ENCODE measurements around the gene MCTP1. TPM values are rescaled to one million over a fixed set of nuclear protein-coding genes. Genes with fewer than 3 reads are reported as not detected.

MCTP1 gene
- total and polyA plus RNA-seq, 10 of the 15 experiments (the other 5 are each of a cell fraction or from before 2014, with no cell fraction given), result 12.6 to 45.9 (median 18.8) TPM

DNA sequence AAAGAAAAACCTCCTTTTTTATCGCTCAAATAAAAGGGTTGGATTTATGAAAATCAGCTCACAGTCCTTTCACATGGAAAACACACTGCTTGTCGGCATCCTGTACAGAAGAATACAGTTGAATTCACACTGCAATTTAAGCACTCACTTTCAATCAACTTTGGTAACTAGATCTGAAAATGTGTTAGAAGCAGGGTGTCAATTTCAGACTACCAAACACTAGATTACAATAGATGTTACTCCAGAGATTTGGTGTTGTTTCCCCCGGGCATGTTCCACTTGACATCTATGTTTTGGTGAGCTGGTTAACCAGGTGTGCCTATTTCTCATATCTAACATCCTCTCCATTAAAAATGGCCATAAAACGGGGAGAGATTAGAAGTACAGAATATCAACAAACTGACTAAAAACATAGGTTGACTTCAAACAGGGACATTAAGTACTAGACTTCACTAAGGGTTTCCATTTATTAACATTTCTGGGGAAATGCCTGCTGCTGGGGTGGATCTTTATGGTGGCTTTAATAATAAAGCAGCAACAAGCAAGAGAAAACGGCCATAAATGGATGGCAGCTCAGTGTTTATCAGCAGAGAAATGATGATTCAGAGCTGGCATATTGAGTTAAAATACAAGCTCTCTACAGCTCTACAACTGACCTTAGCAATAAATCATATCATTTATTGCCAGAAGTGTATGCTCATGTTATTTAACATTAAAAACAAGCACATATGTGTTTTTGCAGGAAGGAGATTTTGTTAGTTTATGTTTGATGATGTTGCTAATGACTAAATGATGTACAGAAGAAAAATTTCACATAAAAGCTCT, 507.6 kb downstream of the MCTP1 start:
- intact Hi-C loops (cut with micrococcal nuclease; ENCODE audit: unreplicated experiment) (no loop called here), in situ Hi-C loops (cut with MboI) (no loop called here)
- ChIA-PET CTCF (interaction anchor here (0.9 to 2.2 kb wide), 3 partner anchors 9 to 253 kb away, joined by 3 to 5 read pairs (median 3); no protein-coding TSS in a partner anchor), POLR2A (interaction anchor here (1.4 kb wide), 1 partner anchor 10 kb away, joined by 5 read pairs; no protein-coding TSS in a partner anchor), SMC1A (ENCODE audit: uncharacterized antibody, unreplicated experiment) (interaction anchor here (0.7 to 2.8 kb wide), 4 partner anchors 11 to 41 kb away, joined by 3 to 9 read pairs (median 4); no protein-coding TSS in a partner anchor), RAD21 (ENCODE audit: unreplicated experiment) (interaction anchor here (0.5 kb wide), 1 partner anchor 154 kb away, joined by 3 read pairs; no protein-coding TSS in a partner anchor)
- H4K20me1 ChIP-seq (ENCODE audit: control insufficient read depth, insufficient read depth), result no peaks in the 10 kb centered on the region
- no TSS peak for BruUV-seq (replicated peaks)
- no peak overlapping the region for H2AFZ ChIP-seq (ENCODE audit: control insufficient read depth, low read depth, low read length)
- H3K4me2 ChIP-seq (ENCODE audit: control insufficient read depth, insufficient read depth), result no peak overlapping the region
- no peak for FAIRE-seq
- no peaks in the 10 kb centered on the region for H3K79me2 ChIP-seq (ENCODE audit: control insufficient read depth, insufficient read depth, low read length)
- H3K4me1 ChIP-seq (ENCODE audit: control insufficient read depth, insufficient read depth, low read length), result no peaks in the 10 kb centered on the region
- H3K27me3 ChIP-seq (replicated peaks in 1 of 2; ENCODE audit: control insufficient read depth in 2 of 2, insufficient read depth in 2 of 2, low read length in 1 of 2), result no peaks in the 10 kb centered on the region
- H3K9ac ChIP-seq (ENCODE audit: control insufficient read depth, insufficient read depth, low read length), result no peak overlapping the region
- no peaks in the 10 kb centered on the region for H3K36me3 ChIP-seq (ENCODE audit: control insufficient read depth in 2 of 2, insufficient read depth in 2 of 2, low read length in 1 of 2)
- WGBS (ENCODE audit: insufficient coverage, insufficient replicate concordance, low lambda C conversion rate, missing lambda C conversion rate), result 24% methylated on average over 5 of the region's 5 CpGs
- no peak for ATAC-seq
- DNase-seq (ENCODE audit: low read depth, low spot score), result no peak
- no peak overlapping the region for H3K27ac ChIP-seq (ENCODE audit: control insufficient read depth, insufficient read depth)
- H3K9me3 ChIP-seq (replicated peaks; ENCODE audit: control insufficient read depth, insufficient read depth, low read length), result no peaks in the 10 kb centered on the region
- no peak overlapping the region for H3K4me3 ChIP-seq
- TF ChIP-seq, protein P1, sequence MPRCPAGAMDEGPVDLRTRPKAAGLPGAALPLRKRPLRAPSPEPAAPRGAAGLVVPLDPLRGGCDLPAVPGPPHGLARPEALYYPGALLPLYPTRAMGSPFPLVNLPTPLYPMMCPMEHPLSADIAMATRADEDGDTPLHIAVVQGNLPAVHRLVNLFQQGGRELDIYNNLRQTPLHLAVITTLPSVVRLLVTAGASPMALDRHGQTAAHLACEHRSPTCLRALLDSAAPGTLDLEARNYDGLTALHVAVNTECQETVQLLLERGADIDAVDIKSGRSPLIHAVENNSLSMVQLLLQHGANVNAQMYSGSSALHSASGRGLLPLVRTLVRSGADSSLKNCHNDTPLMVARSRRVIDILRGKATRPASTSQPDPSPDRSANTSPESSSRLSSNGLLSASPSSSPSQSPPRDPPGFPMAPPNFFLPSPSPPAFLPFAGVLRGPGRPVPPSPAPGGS (IDR thresholded peaks at IDR 0.05; ENCODE audit: borderline replicate concordance, insufficient read depth, low read depth, low read length, poor library complexity, severe bottlenecking), result no peak
- no peak for TF ChIP-seq BHLHE40 (IDR thresholded peaks at IDR 0.05; ENCODE audit: borderline replicate concordance in 1 of 2, low read depth in 2 of 2, low read length in 1 of 2)
- no peak for TF ChIP-seq GATAD2B (conservative IDR thresholded peaks at IDR 0.05; ENCODE audit: low read depth)
- TF ChIP-seq, protein P2, sequence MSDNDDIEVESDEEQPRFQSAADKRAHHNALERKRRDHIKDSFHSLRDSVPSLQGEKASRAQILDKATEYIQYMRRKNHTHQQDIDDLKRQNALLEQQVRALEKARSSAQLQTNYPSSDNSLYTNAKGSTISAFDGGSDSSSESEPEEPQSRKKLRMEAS (IDR thresholded peaks at IDR 0.05; ENCODE audit: low read depth, low read length), result no peak
- TF ChIP-seq NFIC (IDR thresholded peaks at IDR 0.05; ENCODE audit: low read depth, low read length), result no peak
- TF ChIP-seq TCF7 (IDR thresholded peaks at IDR 0.05; ENCODE audit: borderline replicate concordance), result no peak
- no peak for TF ChIP-seq PAX5 (IDR thresholded peaks at IDR 0.05; ENCODE audit: borderline replicate concordance, low read depth, low read length)
- TF ChIP-seq FOS (IDR thresholded peaks at IDR 0.05; ENCODE audit: borderline replicate concordance, extremely low read depth, insufficient read length), result no peak
- no peak for TF ChIP-seq HDAC2 (IDR thresholded peaks at IDR 0.05)
- TF ChIP-seq SREBF2 (IDR thresholded peaks at IDR 0.05; ENCODE audit: low read length), result no peak

All from GM12878 (cell line).